CD4-positive, alpha-beta T cell treated with Interleukin-15 for 4 hours (primary cell): ENCODE data around the gene PFAS.
A peak's percentile ranks its signal among the peaks of the same experiment; 100 is the strongest.

Experiments
- DNase-seq: peaks from one replicate; pipeline ENCODE4 v3.0.0-alpha.2; 2020; ENCODE audit warnings: low spot score

The PFAS gene

DNA sequence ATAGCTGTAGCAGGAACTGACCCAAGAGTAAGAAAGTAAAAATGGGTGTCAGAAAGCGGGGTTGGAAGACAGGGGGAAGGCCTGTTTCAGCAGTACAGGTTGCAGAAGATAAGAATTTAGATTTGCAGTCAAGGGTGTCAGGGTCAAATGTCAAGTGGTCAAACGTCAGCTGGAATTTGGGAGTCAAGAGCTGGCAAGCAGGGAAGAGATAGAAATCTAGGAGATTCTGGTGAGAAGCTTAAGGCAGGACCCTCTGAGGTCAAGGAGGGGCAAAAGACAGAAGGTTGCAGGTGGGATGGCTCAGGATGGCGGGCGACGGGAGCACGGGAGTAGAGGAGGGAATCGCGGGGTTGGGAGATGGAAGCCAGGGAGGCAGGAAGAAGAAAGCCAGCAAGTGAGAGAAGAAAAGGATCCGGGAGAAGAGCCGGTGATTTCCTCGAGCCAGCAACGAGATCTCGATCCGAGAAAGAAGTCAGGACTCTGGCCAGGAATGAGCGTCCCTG lies 45.8 kb downstream of the PFAS start:
- no peak for DNase-seq

DNA sequence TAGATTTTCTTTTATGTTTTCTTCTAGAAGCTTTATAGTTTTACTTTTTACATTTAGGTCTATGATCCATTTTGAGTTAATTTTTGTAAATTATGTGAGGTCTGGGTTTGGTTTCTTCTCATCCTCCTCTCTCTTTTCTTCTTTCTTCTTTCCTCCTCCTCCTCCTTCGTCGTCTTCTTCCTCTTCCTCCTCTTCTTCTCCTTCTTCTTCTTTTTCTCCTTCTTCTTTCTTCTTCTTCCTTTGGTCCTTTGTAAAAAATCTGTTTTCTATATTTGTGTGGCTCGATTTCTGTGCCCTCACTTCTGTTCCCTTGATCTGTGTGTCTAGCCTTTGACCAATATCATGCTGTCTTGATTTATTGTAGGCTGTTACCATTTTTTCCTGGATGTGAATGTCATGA lies 51.1 kb downstream of the PFAS start:
- DNase-seq, result no peak

DNA sequence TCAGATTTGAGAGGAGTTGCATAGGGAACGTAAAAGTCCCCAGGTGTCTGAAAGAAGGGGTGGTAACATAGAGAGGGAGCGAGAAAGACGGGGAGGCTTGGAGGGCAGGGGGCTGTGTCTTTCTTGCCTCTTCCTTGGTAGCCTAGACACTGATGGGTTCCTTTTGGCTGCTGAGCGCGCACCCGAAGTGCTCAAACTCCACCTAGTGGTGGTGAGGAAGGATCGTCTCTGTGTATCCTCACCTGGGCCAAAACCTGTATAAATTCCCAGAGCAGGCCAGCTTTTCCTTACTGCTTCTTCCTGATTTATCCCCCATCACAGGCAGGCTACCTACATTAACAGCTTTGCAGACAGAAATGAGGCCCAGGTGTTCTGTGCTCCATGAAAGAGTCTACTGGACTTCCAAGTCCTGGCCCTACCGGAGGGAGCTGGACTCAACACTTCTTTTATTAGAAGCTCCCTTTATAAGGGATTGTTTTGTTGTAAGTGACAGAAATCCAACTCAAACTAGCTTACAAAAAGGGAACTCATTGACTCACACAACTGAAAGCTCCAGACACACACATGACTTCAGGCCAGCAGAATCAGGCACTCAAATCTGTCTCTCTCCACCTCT lies 51.6 kb downstream of the PFAS start:
- peak; percentile 75 for DNase-seq

DNA sequence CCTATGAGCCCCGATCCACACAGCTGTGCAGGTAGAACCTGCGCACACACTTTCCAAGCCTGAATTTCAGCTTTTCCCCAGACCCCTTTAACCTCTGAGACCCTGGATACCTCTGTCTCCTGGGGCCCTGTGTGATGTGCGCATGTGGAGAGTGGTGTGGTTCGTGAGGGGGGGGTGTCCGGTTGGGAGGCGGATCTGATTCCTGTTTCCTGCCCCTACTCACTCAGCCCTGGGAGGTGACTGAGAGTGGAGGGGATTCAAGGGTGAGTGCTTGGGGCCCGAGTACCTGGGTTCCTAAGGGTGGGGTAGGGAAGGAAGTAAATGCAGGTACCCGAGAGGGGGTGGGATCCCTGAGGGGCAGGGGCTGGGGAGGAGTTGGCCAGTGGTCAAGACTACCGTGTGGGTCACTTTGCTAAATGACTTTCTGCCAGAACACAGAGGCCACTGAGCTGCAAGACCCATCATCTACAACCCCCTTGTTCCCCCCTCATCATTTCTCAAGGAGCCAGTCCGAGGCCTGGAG lies 61.6 kb downstream of the PFAS start:
- no peak for DNase-seq

DNA sequence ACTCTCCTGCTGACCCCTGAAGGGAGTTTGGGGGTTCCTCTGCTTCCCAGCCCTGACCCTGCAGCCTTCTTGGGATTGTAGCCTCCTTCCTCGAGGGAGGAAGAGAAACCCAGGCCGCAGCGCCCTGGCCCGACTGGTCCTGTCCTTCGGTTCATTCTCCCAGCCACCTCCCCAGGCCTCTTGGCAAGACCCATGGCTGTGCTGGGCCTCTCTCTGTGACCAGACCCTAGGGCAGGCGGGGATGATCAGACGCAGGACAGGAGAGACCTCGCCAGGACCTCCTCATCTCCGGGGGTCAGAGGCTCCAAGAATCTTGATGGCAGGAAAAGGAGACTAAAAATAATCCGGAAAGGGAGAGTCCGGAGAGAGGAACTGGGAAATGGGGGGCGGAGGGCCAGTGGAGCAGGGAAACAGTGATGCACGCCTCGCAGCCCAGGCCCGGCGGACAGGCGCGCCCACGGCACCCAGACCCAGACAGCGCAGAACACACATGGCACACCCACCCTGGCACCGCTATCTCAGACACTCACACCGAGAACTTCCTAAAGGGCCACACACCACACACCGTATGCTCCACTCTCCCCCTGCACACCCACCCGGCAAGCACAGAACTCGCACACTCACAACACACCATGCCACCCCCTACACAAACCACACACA lies 62.2 kb downstream of the PFAS start:
- no peak for DNase-seq

DNA sequence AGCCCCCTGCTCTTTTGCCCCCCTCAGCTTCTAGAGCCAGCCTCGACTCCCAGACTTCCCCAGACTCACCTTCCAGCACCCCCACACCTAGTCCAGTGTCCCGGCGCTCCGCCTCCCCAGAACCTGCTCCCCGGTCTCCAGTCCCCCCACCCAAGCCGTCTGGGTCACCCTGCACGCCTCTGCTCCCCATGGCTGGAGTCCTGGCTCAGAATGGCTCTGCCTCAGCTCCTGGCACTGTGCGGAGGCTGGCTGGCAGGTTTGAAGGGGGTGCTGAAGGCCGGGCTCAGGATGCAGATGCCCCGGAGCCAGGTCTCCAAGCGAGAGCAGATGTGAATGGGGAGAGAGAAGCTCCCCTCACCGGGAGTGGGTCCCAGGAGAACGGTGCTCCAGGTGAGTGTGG lies 63.2 kb downstream of the PFAS start:
- DNase-seq, result no peak

DNA sequence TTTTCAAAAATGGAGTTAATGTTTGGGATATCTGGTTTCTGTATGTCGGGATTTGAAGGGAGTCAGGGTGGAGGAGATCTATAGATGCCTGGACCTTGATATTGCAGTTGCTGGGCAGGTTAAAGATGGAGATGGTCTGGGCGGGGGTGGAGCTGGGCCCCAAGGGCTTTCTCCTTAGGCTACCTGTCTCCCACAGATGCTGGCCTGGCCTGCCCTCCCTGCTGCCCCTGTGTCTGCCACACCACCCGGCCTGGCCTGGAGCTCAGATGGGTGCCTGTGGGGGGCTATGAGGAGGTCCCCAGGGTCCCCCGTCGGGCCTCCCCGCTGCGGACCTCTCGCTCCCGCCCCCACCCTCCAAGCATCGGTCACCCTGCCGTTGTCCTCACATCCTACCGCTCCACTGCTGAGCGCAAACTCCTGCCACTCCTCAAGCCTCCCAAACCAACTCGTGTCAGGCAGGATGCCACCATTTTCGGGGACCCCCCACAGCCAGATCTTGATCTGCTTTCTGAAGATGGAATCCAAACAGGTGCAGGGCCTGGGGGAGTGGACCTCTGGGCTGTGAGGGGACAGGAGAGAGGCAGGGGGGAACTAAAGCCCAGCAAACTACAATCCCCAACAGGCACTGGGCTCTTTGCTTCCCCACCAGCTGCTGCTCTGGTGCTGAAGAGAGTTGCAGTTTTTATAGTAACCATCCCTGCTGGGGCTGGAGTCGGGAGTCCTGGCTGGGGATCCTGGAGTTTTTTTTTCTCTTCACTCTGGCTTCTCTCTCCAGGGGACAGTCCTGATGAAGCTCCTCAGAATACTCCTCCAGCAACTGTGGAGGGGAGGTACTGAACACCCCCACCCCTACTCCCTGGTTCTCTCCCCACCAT lies 63.9 kb downstream of the PFAS start:
- DNase-seq, result no peak

DNA sequence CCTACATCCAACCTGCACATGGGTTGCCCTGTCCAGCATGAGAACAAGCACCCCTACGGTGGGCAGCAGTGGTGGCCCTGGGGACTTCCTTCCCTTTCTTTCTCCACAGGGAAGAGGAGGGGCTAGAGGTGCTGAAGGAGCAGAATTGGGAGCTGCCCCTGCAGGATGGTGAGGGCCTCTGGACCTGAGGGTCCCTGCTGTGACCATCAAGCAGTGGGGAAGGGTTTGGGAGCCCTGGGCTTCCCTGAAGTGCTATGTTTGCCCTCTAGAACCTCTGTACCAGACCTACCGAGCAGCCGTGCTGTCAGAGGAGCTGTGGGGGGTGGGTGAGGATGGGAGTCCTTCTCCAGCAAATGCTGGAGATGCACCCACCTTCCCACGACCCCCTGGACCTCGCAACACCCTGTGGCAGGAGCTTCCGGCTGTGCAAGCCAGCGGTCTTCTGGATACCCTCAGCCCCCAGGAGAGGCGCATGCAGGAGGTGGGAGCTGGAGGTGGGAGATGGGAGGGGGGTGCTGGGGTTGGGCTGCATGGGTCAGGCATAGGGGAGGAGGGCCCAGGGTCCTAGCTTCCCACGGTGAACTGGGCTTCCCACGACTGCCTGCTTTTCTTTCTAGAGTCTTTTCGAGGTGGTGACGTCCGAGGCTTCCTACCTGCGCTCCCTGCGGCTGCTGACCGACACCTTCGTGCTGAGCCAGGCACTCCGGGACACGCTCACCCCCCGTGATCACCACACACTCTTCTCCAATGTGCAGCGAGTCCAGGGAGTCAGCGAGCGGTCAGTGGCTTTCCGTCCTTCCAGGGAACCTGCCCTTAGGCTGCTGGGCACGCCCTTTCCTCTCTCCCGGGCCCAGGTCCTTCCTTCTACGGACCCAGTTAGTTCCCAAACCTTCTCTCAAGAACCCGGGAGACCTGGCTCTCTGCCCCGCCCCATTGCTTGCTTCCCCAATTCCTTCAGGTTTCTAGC lies 66.0 kb downstream of the PFAS start:
- no peak for DNase-seq

DNA sequence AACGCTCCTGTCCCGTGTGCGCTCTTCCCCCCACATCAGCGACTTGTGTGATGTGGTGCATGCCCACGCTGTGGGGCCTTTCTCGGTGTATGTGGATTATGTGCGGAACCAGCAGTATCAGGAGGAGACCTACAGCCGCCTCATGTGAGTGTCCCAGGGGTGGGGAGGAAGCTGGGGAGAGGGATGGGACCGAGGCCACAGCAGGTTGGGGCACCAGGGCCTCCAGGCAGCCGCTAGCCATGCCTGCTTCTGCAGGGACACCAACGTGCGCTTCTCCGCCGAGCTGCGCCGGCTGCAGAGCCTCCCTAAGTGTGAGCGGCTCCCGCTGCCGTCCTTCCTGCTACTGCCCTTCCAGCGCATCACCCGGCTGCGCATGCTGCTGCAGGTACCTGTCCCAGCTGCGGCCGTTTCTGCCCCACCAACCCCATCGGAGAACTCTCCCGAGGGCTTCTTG lies 66.7 kb downstream of the PFAS start:
- DNase-seq, result no peak

DNA sequence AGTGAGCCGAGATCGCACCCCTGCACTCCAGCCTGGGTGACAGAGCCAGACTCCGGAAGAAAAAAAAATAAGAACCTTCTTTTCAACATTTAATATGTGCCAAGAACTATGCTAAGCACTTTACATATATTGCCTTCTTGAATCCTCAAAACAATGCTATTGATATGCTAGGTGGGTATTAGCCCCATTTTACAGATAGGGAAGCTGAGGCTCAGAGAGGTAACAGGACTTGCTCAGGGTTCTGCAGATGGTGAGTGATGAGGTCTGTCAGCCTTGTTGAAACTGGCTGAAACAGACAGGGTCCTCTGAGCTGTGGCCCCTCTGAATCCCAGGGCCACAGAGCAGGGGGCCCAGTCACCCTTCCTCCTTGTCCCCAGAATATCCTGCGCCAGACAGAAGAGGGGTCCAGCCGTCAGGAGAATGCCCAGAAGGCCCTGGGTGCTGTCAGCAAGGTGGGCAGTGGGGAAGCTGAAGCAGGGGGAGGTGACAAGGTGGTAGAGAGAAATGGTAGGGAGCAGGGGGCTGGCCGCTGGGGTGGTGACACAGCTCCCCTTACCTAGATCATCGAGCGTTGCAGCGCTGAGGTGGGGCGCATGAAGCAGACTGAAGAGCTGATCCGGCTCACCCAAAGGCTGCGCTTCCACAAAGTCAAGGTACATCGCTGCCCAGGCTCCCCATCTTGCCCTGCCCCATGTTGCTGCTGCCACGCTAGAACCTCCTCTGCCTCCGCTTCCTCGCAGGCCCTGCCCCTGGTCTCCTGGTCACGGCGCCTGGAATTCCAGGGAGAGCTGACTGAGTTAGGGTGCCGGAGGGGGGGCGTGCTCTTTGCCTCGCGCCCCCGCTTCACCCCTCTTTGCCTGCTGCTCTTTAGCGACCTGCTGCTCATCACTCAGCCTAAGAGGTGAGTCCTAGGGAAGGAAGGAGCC lies 69.2 kb downstream of the PFAS start:
- DNase-seq, result no peak
